ENCODE data around the gene BRSK2. TPM values are rescaled to one million over a fixed set of nuclear protein-coding genes. Genes with fewer than 3 reads are reported as not detected.

Gene BRSK2
- total and polyA plus RNA-seq, 12 donors, result 0.13 to 2.3 (median 0.44) TPM; not detected in 1

GRCh38 chr11:1460986-1461825 lies 71.5 kb downstream of the BRSK2 start:
- Histone ChIP-seq H3K27ac (peak overlapping the region in 5 of 10 donors; percentile 9 to 23 (median 14)), H3K4me1 (peaks cover 0 to 12% (median 0%) of the 10 kb centered on the region in 9 donors), H3K27me3 (no peaks in the 10 kb centered on the region), H3K4me3 (peak overlapping the region in 1 of 10 donors; percentile 22), H3K9me3 (peaks cover 0 to 8% (median 0%) of the 10 kb centered on the region in 11 donors), H3K36me3 (peaks cover 0 to 22% (median 0%) of the 10 kb centered on the region in 9 donors)
- ATAC-seq, result no peak
- intact Hi-C loops (cut with DNase I), result no loop called here
- TF ChIP-seq CTCF (IDR thresholded peaks at IDR 0.05), result no peak
- DNase-seq, result no peak
- WGBS, 2 donors, result 74 to 79% methylated on average over 50 of the region's 50 CpGs

- Histone ChIP-seq H3K4me1 (peaks cover 0 to 12% (median 0%) of the 10 kb centered on the region in 9 donors), H3K27me3 (no peaks in the 10 kb centered on the region), H3K9me3 (peaks cover 0 to 8% (median 0%) of the 10 kb centered on the region in 11 donors), H3K4me3 (no peak overlapping the region), H3K27ac (no peak overlapping the region), H3K36me3 (peaks cover 0 to 22% (median 0%) of the 10 kb centered on the region in 9 donors)
- ATAC-seq (no peak), DNase-seq (no peak)
- TF ChIP-seq CTCF (IDR thresholded peaks at IDR 0.05), result no peak
- WGBS, 2 donors, result 91 to 92% methylated on average over 46 of the region's 46 CpGs
- intact Hi-C loops (cut with DNase I), result no loop called here
These were observed 72.3 kb downstream of the BRSK2 start for GRCh38 chr11:1461826-1462697.

- intact Hi-C loops (cut with DNase I), result no loop called here
- TF ChIP-seq CTCF (IDR thresholded peaks at IDR 0.05), result no peak
- ATAC-seq (no peak), DNase-seq (no peak)
- peaks cover 0 to 22% (median 0%) of the 10 kb centered on the region in 9 donors for H3K36me3 ChIP-seq
- no peak overlapping the region for H3K27ac ChIP-seq
- H3K27me3 ChIP-seq, result no peaks in the 10 kb centered on the region
- 90 to 91% methylated on average over 13 of the region's 13 CpGs for WGBS, 2 donors
- H3K4me1 ChIP-seq, result peaks cover 0 to 12% (median 0%) of the 10 kb centered on the region in 9 donors
- H3K4me3 ChIP-seq, result no peak overlapping the region
- H3K9me3 ChIP-seq, result peaks cover 0 to 8% (median 0%) of the 10 kb centered on the region in 11 donors
These were observed 72.9 kb downstream of the BRSK2 start for GRCh38 chr11:1462698-1462975.

- no peak for TF ChIP-seq CTCF (IDR thresholded peaks at IDR 0.05)
- no peak for ATAC-seq
- H3K27me3 ChIP-seq, result no peaks in the 10 kb centered on the region
- no peak for DNase-seq
- no peak overlapping the region for H3K4me3 ChIP-seq
- 95 to 97% methylated on average over 16 of the region's 16 CpGs for WGBS, 2 donors
- H3K36me3 ChIP-seq, result peaks cover 0 to 24% (median 0%) of the 10 kb centered on the region in 9 donors
- H3K4me1 ChIP-seq, result peaks cover 0 to 14% (median 3%) of the 10 kb centered on the region in 9 donors
- intact Hi-C loops (cut with DNase I), result no loop called here
- peaks cover 0 to 8% (median 0%) of the 10 kb centered on the region in 11 donors for H3K9me3 ChIP-seq
- H3K27ac ChIP-seq, result no peak overlapping the region
These were observed 73.3 kb downstream of the BRSK2 start for GRCh38 chr11:1463056-1463455.

Measured in heart right ventricle (tissue), 16 donors.